ENCODE data around the gene TFPI. TPM values are rescaled to one million over a fixed set of nuclear protein-coding genes. Genes with fewer than 3 reads are reported as not detected.
A peak's percentile ranks its signal among the peaks of the same experiment; 100 is the strongest.
"Not testable (repeated sequence)": the region's sequence is repeated elsewhere in the genome, so short reads cannot be mapped to it uniquely, and the experiment has no call there.

TFPI gene
- polyA plus RNA-seq, 1 donor = 65.3 TPM

DNA sequence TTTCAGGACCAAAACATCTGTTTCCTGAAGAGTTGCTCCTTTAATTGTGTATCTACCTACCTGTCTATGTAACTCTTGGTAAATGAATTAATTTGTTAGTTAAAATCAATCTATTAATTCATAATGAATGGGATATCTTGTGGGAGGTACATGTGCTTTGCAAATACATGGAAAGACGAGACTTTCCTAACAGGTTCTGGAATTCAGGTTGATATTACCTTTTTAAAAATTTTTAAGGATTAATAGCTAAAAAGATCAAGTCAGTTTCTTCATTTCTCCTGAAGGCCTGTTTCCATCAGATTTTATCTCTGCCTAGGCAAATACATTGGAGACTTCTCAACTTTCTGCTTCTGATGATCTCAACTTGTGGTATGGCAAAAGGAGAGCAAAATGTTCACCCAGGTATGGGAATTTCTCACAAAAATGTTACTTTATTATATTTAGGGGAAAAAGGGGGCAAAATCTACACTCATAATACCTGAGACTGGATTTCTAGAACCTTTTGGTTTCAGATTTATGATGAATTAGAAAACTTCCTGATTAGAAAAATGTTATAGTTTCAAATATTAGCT, 7.4 kb downstream of the TFPI start:
- Histone ChIP-seq H3K27me3 (ENCODE audit: control insufficient read depth, insufficient read depth, low read length) (no peaks in the 10 kb centered on the region), H3K4me3 (ENCODE audit: low read length) (no peak overlapping the region), H3K36me3 (ENCODE audit: control insufficient read depth, insufficient read depth, low read length) (peaks cover 3% of the 10 kb centered on the region), H3K27ac (ENCODE audit: low read length) (peak overlapping the region; percentile 16), H3K4me1 (ENCODE audit: control insufficient read depth, insufficient read depth, low read length) (peaks cover 20% of the 10 kb centered on the region), H3K9me3 (ENCODE audit: control insufficient read depth, low read depth, low read length) (no peaks in the 10 kb centered on the region)
- DNase-seq = no peak
- 100% methylated on average over 1 of the region's 1 CpG for WGBS (ENCODE audit: insufficient coverage, low lambda C conversion rate)

DNA sequence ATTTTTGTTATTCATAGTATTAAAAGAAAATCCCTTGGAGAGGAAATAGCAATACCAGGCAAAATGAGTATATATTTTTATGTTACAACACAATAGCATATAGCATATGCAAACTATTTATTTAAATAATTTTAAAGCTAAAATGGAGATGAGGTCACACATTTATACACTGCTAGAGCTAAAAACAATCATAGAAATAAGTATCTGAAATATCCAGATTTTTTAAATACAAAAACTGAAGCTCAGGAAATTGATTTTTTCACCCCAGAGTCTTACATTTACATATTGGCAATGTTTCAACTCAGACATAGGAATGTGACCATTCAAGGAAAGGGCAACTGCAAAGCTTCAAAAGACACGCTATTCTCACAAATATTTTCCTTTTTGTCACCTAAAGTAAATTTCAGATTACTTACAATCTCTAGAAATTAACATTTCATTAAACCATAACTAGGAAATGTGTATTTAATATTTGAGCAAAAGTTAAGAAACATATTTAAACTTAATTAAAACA, 8.9 kb downstream of the TFPI start:
- no peaks in the 10 kb centered on the region for H3K9me3 ChIP-seq (ENCODE audit: control insufficient read depth, low read depth, low read length)
- H3K27ac ChIP-seq (ENCODE audit: low read length) = no peak overlapping the region
- no peak overlapping the region for H3K4me3 ChIP-seq (ENCODE audit: low read length)
- WGBS (ENCODE audit: insufficient coverage, low lambda C conversion rate) = no CpG with 5 or more reads among the region's 1 CpG
- no peaks in the 10 kb centered on the region for H3K27me3 ChIP-seq (ENCODE audit: control insufficient read depth, insufficient read depth, low read length)
- peaks cover 16% of the 10 kb centered on the region for H3K4me1 ChIP-seq (ENCODE audit: control insufficient read depth, insufficient read depth, low read length)
- H3K36me3 ChIP-seq (ENCODE audit: control insufficient read depth, insufficient read depth, low read length) = peaks cover 3% of the 10 kb centered on the region
- no peak for DNase-seq

DNA sequence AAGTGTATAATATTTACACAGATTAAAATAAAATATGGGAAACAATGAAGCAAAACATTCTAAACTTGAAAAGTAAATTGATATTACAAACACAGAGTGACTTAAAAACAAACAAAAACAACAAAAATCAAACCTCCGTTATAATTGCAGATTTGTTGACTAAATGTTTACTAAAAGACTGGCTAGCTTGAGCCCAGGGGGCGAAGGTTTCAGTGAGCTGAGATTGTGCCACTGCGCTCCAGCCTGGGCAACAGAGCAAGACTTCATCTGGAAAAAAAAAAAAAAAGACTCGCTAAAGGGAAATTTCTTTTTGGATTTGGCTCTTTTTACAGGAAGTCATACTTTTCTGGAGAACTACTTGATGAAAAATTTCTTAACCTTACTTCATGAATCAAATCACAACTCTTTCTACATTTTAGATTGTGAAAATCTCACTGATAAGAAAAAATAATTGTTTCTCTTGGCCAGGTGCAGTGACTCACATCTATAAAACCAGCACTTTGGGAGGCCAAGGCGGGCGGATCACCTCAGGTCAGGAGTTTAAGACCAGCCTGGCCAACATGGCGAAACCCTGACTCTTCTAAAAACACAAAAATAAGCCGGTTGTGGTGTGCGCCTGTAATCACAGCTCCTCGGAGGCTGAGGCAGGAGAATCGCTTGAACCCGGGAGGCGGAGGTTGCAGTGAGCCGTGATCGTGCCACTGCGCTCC, 9.7 kb downstream of the TFPI start:
- Histone ChIP-seq H3K4me3 (ENCODE audit: low read length) (no peak overlapping the region), H3K27ac (ENCODE audit: low read length) (peak overlapping the region; percentile 13), H3K27me3 (ENCODE audit: control insufficient read depth, insufficient read depth, low read length) (no peaks in the 10 kb centered on the region), H3K36me3 (ENCODE audit: control insufficient read depth, insufficient read depth, low read length) (peaks cover 3% of the 10 kb centered on the region), H3K4me1 (ENCODE audit: control insufficient read depth, insufficient read depth, low read length) (peaks cover 10% of the 10 kb centered on the region), H3K9me3 (ENCODE audit: control insufficient read depth, low read depth, low read length) (no peaks in the 10 kb centered on the region)
- 88% methylated on average over 8 of the region's 16 CpGs for WGBS (ENCODE audit: insufficient coverage, low lambda C conversion rate)
- DNase-seq = no peak

DNA sequence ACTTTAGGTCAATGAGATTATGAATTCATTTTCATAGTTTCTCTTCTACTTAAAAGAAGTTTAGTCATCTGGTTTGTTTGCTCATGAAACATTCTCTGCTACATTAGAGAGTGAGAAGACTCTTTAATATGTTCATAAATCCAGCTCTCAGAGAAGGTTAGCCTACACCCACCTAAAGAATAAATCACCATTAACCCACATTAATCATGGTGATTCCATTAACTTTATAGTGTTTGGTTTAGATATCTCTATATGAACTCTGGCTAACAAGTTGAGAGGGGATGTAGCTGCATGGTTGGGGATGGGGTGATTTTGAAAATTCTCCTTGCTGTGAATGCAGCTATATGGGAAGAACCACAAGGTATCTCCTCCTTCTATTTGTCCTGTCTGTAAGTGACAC, 10.7 kb downstream of the TFPI start:
- Histone ChIP-seq H3K4me3 (ENCODE audit: low read length) (no peak overlapping the region), H3K9me3 (ENCODE audit: control insufficient read depth, low read depth, low read length) (no peaks in the 10 kb centered on the region), H3K4me1 (ENCODE audit: control insufficient read depth, insufficient read depth, low read length) (peaks cover 10% of the 10 kb centered on the region), H3K27ac (ENCODE audit: low read length) (no peak overlapping the region), H3K27me3 (ENCODE audit: control insufficient read depth, insufficient read depth, low read length) (no peaks in the 10 kb centered on the region), H3K36me3 (ENCODE audit: control insufficient read depth, insufficient read depth, low read length) (peaks cover 3% of the 10 kb centered on the region)
- no peak for DNase-seq

DNA sequence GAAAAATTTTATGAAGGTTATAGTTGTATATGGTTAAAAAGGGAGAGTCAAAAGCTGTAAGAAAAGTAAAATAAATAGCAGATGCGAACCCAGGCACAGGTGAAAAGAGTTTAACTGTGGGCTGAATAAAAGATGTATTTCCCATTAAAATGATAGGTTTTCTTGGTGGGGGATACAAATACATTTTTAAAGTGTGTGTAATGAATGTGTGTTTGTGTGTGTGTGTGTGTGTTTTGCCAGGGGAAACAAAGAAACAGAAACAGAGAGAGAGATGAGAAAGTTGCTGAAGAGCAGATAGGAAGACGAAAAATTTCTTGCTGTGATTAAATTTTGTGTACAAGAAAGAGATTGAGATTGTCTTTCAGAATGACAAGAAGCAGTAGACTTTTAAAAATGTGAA, 12.1 kb downstream of the TFPI start:
- H3K9me3 ChIP-seq (ENCODE audit: control insufficient read depth, low read depth, low read length) = no peaks in the 10 kb centered on the region
- H3K27ac ChIP-seq (ENCODE audit: low read length) = peak overlapping the region; percentile 23
- DNase-seq = no peak
- H3K27me3 ChIP-seq (ENCODE audit: control insufficient read depth, insufficient read depth, low read length) = no peaks in the 10 kb centered on the region
- WGBS (ENCODE audit: insufficient coverage, low lambda C conversion rate) = 70% methylated on average over 2 of the region's 2 CpGs
- peaks cover 10% of the 10 kb centered on the region for H3K4me1 ChIP-seq (ENCODE audit: control insufficient read depth, insufficient read depth, low read length)
- H3K36me3 ChIP-seq (ENCODE audit: control insufficient read depth, insufficient read depth, low read length) = no peaks in the 10 kb centered on the region
- H3K4me3 ChIP-seq (ENCODE audit: low read length) = no peak overlapping the region

DNA sequence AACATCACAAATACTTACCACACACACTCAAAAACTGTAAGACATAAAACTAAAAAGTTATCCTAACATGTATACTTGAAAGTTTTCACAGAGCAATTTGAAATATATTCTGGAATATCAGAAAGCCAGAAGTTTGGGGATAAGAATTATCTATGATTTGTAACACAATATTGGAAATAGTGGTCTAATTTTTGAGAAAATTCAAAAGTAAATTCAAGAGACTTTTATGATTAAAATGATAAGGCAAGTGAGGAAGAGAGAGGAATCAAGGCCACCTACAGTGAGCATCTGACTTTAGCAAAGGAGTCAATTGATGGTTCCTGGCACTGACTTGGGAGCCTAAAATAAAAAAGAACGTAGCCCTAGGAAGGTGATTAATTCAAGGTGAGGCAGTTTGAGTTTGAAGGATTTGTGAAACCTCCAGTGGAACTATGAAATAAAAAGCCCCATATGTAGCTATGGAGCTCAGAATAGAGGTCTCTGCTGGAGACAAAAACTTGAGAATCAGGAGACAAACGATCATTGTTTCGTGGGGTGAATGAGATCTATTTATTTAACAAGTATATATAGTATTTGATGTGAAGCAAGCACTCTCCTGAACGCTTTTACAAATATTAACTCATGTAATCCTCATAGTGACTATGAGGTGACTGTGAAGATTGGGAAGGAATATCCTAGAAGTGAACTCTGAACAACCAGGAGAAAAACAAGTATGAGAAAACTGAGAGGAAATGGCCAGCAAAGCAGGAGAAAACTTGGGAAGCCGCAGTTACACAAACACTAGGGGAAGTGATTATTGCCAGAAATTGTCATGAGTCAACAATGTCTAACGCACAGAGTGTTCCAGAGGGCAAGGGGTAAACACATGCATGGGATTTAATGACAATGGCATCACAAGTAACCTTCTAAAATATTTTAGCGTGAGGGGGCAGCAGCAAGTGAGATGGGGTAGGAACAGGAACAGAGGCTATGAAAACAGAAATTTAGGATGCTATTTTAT, 12.8 kb downstream of the TFPI start:
- H3K4me1 ChIP-seq (ENCODE audit: control insufficient read depth, insufficient read depth, low read length) = peaks cover 10% of the 10 kb centered on the region
- peak; percentile 23 to 65 for DNase-seq
- WGBS (ENCODE audit: insufficient coverage, low lambda C conversion rate) = 33% methylated on average over 1 of the region's 7 CpGs

DNA sequence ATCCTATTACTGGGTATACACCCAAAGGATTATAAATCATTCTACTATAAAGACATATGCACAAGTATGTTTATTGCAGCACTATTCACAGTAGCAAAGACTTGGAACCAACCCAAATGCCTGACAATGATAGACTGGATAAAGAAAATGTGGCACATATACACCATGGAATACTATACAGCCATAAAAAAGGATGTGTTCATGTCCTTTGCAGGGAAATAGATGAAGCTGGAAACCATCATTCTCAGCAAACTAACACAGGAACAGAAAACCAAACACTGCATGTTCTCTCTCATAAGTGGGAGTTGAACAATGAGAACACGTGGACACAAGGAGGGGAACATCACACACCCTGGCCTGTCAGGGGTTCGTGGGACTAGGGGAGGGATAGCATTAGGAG, 16.0 kb downstream of the TFPI start:
- H3K4me3 ChIP-seq (ENCODE audit: low read length); H3K27ac ChIP-seq (ENCODE audit: low read length); H3K9me3 ChIP-seq (ENCODE audit: control insufficient read depth, low read depth, low read length); DNase-seq; H3K27me3 ChIP-seq (ENCODE audit: control insufficient read depth, insufficient read depth, low read length); H3K4me1 ChIP-seq (ENCODE audit: control insufficient read depth, insufficient read depth, low read length); H3K36me3 ChIP-seq (ENCODE audit: control insufficient read depth, insufficient read depth, low read length): not testable (repeated sequence)
- WGBS (ENCODE audit: insufficient coverage, low lambda C conversion rate) = no CpG with 5 or more reads among the region's 2 CpGs

More for the DNA sequence above, 12.8 kb downstream of the TFPI start:
- no peaks in the 10 kb centered on the region for H3K36me3 ChIP-seq (ENCODE audit: control insufficient read depth, insufficient read depth, low read length)
- no peak overlapping the region for H3K4me3 ChIP-seq (ENCODE audit: low read length)
- H3K27me3 ChIP-seq (ENCODE audit: control insufficient read depth, insufficient read depth, low read length) = no peaks in the 10 kb centered on the region
- H3K27ac ChIP-seq (ENCODE audit: low read length) = peak overlapping the region; percentile 23
- H3K9me3 ChIP-seq (ENCODE audit: control insufficient read depth, low read depth, low read length) = no peaks in the 10 kb centered on the region

DNA sequence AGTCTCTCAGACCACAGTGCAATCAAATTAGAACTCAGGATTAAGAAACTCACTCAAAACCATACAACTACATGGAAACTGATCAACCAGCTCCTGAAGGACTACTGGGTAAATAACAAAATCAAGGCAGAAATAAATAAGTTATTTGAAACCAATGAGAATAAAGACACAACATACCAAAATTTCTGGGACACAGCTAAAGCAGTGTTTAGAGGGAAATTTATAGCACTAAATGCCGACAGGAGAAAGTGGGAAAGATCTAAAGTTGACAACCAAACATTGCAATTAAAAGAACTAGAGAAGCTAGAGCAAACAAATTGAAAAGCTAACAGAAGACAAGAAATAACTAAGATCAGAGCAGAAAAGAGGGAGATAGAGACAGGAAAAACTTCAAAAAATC, 18.9 kb downstream of the TFPI start:
- not testable (repeated sequence) for H3K9me3 ChIP-seq (ENCODE audit: control insufficient read depth, low read depth, low read length); H3K36me3 ChIP-seq (ENCODE audit: control insufficient read depth, insufficient read depth, low read length); H3K4me3 ChIP-seq (ENCODE audit: low read length); H3K27me3 ChIP-seq (ENCODE audit: control insufficient read depth, insufficient read depth, low read length); DNase-seq; H3K27ac ChIP-seq (ENCODE audit: low read length); H3K4me1 ChIP-seq (ENCODE audit: control insufficient read depth, insufficient read depth, low read length)
- WGBS (ENCODE audit: insufficient coverage, low lambda C conversion rate) = 100% methylated on average over 1 of the region's 1 CpG

DNA sequence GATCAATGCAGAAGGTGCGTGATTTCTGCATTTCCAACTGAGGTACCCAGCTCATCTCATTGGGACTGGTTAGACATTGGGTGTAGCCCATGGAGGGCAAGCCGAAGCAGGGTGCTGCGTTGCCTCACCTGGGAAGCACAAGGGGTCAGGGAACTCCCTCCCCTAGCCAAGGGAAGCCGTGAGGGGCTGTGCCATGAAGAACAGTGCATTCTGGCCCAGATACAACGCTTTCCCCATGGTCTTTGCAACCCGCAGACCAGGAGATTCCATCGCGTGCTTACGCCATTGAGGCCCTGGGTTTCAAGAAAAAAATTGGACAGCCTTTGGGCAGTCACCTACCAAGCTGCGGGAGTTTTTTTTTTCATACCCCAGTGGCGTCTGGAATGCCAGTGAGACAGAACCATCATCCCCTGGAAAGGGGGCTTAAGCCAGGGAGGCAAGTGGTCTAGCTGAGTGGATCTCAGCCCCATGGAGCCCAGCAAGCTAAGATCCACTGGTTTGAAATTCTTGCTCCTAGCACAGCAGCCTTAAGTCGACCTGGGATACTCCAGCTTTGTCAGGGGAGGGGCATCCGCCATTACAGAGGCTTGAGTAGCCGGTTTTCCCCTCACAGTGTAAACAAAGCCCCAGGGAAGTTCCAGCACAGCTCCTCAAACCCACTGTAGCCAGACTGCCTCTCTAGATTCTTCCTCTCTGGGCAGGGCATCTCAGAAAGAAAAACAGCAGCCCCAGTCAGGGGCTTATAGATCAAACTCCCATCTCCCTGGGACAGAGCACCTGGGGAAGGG, 21.7 kb downstream of the TFPI start:
- Histone ChIP-seq H3K27me3 (ENCODE audit: control insufficient read depth, insufficient read depth, low read length) (no peaks in the 10 kb centered on the region), H3K36me3 (ENCODE audit: control insufficient read depth, insufficient read depth, low read length) (no peaks in the 10 kb centered on the region), H3K27ac (ENCODE audit: low read length) (no peak overlapping the region), H3K4me3 (ENCODE audit: low read length) (no peak overlapping the region), H3K9me3 (ENCODE audit: control insufficient read depth, low read depth, low read length) (no peaks in the 10 kb centered on the region), H3K4me1 (ENCODE audit: control insufficient read depth, insufficient read depth, low read length) (no peaks in the 10 kb centered on the region)
- DNase-seq = no peak
- no CpG with 5 or more reads among the region's 14 CpGs for WGBS (ENCODE audit: insufficient coverage, low lambda C conversion rate)
